GM10266 (cell line): ENCODE measurements around the gene JAG1.

Experiments
- DNase-seq: peaks from one replicate; pipeline ENCODE4 v3.0.0; 2012; ENCODE audit errors: extremely low spot score
- TF ChIP-seq, protein P1 (sequence below): IDR thresholded peaks from 2 replicates; pipeline ENCODE4 v1.5.1; 2012; ENCODE audit warnings: mild to moderate bottlenecking, low read depth; ENCODE audit not compliant: control insufficient read depth, insufficient read depth; ENCODE audit errors: missing control alignments

JAG1 gene

DNA sequence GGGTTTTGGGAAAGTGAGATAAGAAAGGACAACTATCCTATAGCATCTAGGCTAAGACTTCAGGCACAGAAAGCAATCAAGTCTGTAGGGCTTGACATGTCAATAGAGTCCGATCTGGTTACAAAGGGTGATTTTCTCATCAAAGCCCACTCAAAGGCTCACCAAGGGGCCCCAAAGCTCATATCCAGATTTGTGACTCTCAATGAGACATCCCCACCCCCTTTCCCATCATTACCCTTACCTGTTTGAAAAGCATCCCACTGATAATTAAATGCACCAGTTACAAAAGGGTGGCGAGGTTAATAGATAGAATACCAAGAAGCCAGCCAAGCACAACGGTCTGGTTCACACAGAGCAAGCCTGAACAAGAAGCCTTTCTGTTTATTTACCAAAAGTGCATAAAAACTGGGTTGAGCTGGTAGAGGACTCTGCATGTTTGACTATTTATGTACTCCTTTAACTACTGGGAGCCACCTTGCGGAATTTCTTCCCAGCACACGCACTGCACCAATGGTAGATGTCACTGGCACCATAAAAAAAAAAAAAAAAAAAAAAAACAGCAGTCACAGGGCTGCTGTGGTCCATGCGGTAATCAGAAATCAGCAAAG, 6.1 kb downstream of the JAG1 start:
- TF ChIP-seq, protein P1, sequence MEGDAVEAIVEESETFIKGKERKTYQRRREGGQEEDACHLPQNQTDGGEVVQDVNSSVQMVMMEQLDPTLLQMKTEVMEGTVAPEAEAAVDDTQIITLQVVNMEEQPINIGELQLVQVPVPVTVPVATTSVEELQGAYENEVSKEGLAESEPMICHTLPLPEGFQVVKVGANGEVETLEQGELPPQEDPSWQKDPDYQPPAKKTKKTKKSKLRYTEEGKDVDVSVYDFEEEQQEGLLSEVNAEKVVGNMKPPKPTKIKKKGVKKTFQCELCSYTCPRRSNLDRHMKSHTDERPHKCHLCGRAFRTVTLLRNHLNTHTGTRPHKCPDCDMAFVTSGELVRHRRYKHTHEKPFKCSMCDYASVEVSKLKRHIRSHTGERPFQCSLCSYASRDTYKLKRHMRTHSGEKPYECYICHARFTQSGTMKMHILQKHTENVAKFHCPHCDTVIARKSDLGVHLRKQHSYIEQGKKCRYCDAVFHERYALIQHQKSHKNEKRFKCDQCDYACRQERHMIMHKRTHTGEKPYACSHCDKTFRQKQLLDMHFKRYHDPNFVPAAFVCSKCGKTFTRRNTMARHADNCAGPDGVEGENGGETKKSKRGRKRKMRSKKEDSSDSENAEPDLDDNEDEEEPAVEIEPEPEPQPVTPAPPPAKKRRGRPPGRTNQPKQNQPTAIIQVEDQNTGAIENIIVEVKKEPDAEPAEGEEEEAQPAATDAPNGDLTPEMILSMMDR: no peak
- DNase-seq: no peak

GRCh38 chr20:10667077-10667401, 6.8 kb downstream of the JAG1 start:
- TF ChIP-seq, protein P1: no peak
- DNase-seq: no peak

DNA sequence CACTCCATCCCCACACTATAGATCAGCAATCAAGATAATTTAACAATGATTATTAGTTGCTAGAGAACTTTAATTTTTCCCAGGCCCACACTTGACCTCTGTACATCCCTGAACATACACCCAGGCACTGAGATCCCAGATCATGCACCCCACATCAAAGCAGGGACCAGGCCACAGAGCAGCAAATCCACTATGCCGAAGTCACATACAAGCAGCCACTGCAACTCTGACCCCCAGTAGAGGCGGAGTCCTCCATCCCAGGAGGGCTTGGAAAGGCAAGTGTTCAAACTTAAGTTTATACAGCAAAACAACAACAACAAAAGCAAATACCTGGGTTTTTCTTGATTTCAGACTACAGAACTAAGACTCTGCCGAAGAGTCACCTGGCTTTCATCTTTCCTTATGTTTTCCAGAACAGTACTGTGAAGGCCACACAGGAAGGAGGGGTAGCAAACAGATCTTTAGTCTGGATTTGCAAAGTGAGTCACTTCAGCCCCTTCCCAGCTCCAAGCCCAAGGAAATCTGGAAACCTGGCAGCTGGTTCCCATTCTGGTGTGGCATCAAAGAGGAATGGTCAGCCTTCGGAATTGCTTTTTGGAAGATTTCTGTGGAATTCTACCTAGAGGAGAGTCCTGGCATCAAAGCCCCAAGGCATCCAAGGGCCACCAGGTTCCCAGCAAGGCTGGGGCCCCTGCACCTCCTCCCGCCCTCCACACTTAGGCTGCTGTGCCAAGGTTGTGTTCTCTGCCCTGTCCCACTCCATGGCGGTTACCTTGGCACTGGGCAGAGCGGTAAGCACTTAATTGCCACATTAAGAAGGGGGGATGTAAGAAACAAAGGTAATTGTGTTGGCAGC, 7.3 kb downstream of the JAG1 start:
- no peak for DNase-seq
- TF ChIP-seq, protein P1: no peak

- DNase-seq: no peak
- TF ChIP-seq, protein P1: no peak
Measured at GRCh38 chr20:10665791-10666190, 8.0 kb downstream of the JAG1 start.

DNA sequence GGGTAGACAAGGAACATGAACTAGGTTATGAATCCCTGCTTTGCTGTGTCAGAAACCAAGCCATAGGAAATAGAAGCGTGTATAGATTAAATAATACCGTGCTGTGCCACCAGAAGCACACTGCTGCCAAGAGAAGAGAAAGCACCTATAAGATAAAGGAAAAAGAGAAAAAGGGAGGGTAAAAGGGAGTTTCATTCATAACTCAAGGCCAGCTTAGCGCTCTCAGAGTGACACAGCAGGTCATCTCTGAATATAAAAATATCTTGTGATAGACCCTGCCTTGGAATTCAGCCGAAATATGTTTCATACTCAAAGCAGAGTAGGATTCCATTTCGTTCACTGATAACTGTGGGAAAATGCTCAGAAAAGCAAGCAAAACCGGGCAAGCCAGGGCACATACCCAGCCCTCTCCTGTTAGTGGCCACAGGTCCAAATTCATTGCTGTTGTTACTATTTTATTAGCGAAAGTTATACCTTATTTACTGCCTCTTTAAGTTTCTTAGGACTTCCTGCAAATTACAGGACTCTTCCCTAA, 8.7 kb downstream of the JAG1 start:
- DNase-seq: no peak
- TF ChIP-seq, protein P1: no peak

GRCh38 chr20:10663756-10664155, 10.0 kb downstream of the JAG1 start:
- DNase-seq: no peak
- TF ChIP-seq, protein P1: no peak

GRCh38 chr20:10662661-10663458, 10.9 kb downstream of the JAG1 start:
- TF ChIP-seq, protein P1: no peak
- DNase-seq: no peak
